Calu3 (cell line): ENCODE measurements around the gene C14orf39. TPM values are rescaled to one million over a fixed set of nuclear protein-coding genes. Genes with fewer than 3 reads are reported as not detected.
"Not testable (repeated sequence)": the region's sequence is repeated elsewhere in the genome, so short reads cannot be mapped to it uniquely, and the experiment has no call there.

ENCODE experiments used
- BruUV-seq: library from RNA; stranded (reverse); fragments of 400-500 nt; replicated peaks from 2 replicates; lab custom pipeline; 2021; lab: Mats Ljungman, UMichigan
- CTCF ChIA-PET: fragments of 300-600 bp; sonication (Branson Sonifier 250); formaldehyde crosslinking; loops from one replicate; lab custom pipeline; 2022; ENCODE audit warnings: antibody characterized with exemption; lab: Charles Lee
- DNase-seq: peaks from one replicate; pipeline ENCODE4 v3.0.0; 2022
- H3K27ac Mint-ChIP-seq: one replicate; pipeline ENCODE4 v1.8.0; 2022; ENCODE audit warnings: mixed read lengths; ENCODE audit not compliant: unreplicated experiment
- H3K27me3 Mint-ChIP-seq: one replicate; pipeline ENCODE4 v1.8.0; 2022; ENCODE audit warnings: mixed read lengths; ENCODE audit not compliant: unreplicated experiment
- H3K36me3 Mint-ChIP-seq: one replicate; pipeline ENCODE4 v1.8.0; 2022; ENCODE audit warnings: mild to moderate bottlenecking, moderate library complexity, mixed read lengths; ENCODE audit not compliant: insufficient read depth, unreplicated experiment
- H3K4me1 Mint-ChIP-seq: one replicate; pipeline ENCODE4 v1.8.0; 2022; ENCODE audit warnings: mild to moderate bottlenecking, low read depth, mixed read lengths; ENCODE audit not compliant: unreplicated experiment
- H3K4me3 Mint-ChIP-seq: one replicate; pipeline ENCODE4 v1.8.0; 2022; ENCODE audit warnings: mild to moderate bottlenecking, low read depth, moderate library complexity, mixed read lengths; ENCODE audit not compliant: unreplicated experiment
- H3K9me3 Mint-ChIP-seq: one replicate; pipeline ENCODE4 v1.8.0; 2022; ENCODE audit warnings: low read depth, mixed read lengths; ENCODE audit not compliant: unreplicated experiment
- intact Hi-C: fragments of 100-400 bp; cut with micrococcal nuclease; formaldehyde crosslinking; loops from one replicate; pipeline ENCODE4 v1.10.0; 2022; ENCODE audit not compliant: unreplicated experiment
- total RNA-seq: library from RNA; stranded (reverse); gene quantifications from 2 replicates; pipeline ENCODE4 v1.2.3, GENCODE V29; 2022
- TF ChIP-seq, protein P1 (sequence below): fragments of 200-600 bp; IDR thresholded peaks from one replicate; pipeline ENCODE4 v1.8.0; 2022; ENCODE audit warnings: antibody characterized with exemption; ENCODE audit not compliant: unreplicated experiment

Gene C14orf39
- total RNA-seq, 1 experiment from 2014 or later: not detected

DNA sequence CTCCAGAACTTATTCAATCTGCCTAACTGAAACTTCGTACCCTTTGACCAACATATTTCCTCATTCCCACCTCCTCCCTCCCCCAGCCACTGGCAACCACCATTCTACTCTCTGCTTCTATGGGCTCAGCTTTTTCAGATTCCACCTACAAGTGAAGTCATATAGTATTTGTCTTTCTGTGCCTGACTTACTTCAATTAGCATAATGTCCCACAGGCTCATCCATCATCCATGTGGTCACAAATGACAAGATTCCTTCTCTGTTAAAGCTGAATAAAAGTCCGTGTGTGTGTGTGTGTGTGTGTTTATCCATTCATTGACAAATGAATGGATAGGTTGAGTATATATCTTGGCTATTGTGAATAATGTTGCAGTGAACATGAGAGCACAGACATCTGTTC is 1.3 kb upstream of the C14orf39 start:
- DNase-seq: no peak
- Mint-ChIP-seq H3K27me3 (no peaks in the 10 kb centered on the region), H3K4me3 (no peak overlapping the region), H3K9me3 (no peaks in the 10 kb centered on the region), H3K36me3 (no peaks in the 10 kb centered on the region), H3K27ac (no peak overlapping the region), H3K4me1 (no peaks in the 10 kb centered on the region)
- intact Hi-C loops: no loop called here
- no TSS peak for BruUV-seq
- CTCF ChIA-PET: no interaction called here
- TF ChIP-seq, protein P1, sequence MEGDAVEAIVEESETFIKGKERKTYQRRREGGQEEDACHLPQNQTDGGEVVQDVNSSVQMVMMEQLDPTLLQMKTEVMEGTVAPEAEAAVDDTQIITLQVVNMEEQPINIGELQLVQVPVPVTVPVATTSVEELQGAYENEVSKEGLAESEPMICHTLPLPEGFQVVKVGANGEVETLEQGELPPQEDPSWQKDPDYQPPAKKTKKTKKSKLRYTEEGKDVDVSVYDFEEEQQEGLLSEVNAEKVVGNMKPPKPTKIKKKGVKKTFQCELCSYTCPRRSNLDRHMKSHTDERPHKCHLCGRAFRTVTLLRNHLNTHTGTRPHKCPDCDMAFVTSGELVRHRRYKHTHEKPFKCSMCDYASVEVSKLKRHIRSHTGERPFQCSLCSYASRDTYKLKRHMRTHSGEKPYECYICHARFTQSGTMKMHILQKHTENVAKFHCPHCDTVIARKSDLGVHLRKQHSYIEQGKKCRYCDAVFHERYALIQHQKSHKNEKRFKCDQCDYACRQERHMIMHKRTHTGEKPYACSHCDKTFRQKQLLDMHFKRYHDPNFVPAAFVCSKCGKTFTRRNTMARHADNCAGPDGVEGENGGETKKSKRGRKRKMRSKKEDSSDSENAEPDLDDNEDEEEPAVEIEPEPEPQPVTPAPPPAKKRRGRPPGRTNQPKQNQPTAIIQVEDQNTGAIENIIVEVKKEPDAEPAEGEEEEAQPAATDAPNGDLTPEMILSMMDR: no peak

DNA sequence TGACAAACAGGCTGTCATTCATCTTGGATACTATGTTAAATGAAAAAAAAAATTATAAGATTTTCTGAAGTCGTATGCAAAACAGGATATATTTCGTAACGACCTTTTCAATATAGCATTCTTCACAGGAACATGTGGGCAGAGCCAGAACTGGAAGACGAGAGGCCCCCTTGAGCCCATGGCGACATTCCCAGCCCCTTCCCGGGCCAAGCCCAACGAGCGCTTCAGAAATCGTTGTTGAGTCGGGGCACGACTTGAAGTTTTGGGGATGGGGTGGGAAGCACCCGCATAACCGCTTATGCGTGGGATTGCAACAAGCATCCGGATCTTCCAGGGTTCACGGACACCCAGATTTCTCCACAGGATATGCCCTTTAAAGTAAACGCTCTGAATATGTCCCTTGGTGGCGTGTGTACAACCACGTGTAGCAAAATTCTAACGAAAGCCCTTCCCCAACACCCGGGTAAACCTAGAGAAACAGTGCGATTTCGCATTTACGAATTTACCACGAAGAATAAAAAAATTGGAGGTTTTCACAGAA is 736 bp downstream of the C14orf39 start:
- BruUV-seq: no TSS peak
- no peak overlapping the region for H3K4me3 Mint-ChIP-seq
- intact Hi-C loops: no loop called here
- H3K27ac Mint-ChIP-seq: no peak overlapping the region
- no peaks in the 10 kb centered on the region for H3K27me3 Mint-ChIP-seq
- H3K36me3 Mint-ChIP-seq: no peaks in the 10 kb centered on the region
- TF ChIP-seq, protein P1: no peak
- DNase-seq: no peak
- H3K9me3 Mint-ChIP-seq: peaks cover 3% of the 10 kb centered on the region
- CTCF ChIA-PET: no interaction called here
- H3K4me1 Mint-ChIP-seq: no peaks in the 10 kb centered on the region

DNA sequence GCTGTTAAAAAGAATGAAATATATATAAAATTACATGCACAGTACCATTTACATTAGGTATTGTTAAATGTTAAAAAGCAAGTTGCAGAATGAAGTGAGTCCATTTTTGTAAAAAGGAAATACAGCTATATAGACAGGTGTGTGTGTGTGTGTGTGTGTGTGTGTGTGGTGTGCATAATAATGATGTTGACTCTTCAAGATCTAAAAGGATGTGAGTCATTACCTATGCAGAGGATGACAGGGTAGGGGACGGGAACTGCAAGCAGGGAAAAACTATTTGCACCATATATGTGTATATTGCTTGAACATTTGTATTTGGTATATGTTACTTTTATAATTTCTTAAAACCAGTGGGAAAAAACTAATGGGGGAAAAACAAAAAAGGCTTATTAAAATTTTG is 3.1 kb downstream of the C14orf39 start:
- CTCF ChIA-PET: no interaction called here

DNA sequence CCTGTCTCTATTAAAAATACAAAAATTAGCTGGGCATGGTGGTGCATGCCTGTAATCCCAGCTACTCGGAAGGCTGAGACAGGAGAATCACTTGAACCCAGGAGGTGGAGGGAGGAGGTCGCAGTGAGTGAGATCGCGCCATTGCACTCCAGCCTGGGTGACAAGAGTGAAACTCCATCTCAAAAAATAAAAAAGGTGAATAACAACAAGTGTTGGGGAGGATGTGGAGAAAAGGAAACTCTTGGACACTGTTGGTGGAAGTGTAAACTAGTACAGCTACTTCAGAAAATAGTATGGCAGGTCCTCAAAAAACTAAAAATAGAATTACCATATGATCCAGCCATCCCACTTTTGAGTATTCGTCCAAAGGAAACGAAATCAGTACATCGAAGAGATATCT is 5.6 kb downstream of the C14orf39 start:
- intact Hi-C loops, BruUV-seq, DNase-seq, CTCF ChIA-PET, H3K4me3 Mint-ChIP-seq, H3K36me3 Mint-ChIP-seq, H3K27ac Mint-ChIP-seq, H3K27me3 Mint-ChIP-seq, H3K9me3 Mint-ChIP-seq, H3K4me1 Mint-ChIP-seq: not testable (repeated sequence)

More for the DNA sequence above, 3.1 kb downstream of the C14orf39 start:
- H3K27me3 Mint-ChIP-seq: no peaks in the 10 kb centered on the region
- no TSS peak for BruUV-seq
- no peaks in the 10 kb centered on the region for H3K36me3 Mint-ChIP-seq
- intact Hi-C loops: no loop called here
- TF ChIP-seq, protein P1: no peak
- peaks cover 3% of the 10 kb centered on the region for H3K9me3 Mint-ChIP-seq
- H3K4me3 Mint-ChIP-seq: no peak overlapping the region
- H3K27ac Mint-ChIP-seq: no peak overlapping the region
- no peak for DNase-seq
- H3K4me1 Mint-ChIP-seq: no peaks in the 10 kb centered on the region

DNA sequence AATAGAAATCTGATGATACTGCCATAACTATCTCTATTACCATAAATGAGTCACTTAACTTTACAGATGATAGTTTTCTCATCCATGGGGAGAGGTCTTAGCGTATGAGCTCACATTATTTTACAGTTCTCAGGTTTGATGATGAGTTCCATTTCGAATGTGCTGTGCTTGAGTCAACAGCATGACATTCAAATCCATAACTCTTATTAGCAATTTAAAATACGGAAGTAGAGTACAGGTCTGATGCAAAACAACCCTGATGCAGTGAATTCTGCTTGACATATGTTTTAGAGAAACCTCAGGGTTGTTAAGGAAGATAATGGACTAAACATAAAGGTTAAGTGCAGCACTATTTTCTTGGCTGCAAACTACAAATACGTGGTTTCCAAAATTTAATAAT is 30.0 kb downstream of the C14orf39 start:
- H3K27me3 Mint-ChIP-seq: no peaks in the 10 kb centered on the region
- TF ChIP-seq, protein P1: no peak
- no peak for DNase-seq
- no TSS peak for BruUV-seq
- intact Hi-C loops: no loop called here
- H3K36me3 Mint-ChIP-seq: no peaks in the 10 kb centered on the region
- no peak overlapping the region for H3K4me3 Mint-ChIP-seq
- CTCF ChIA-PET: no interaction called here
- H3K27ac Mint-ChIP-seq: no peak overlapping the region
- H3K4me1 Mint-ChIP-seq: no peaks in the 10 kb centered on the region
- H3K9me3 Mint-ChIP-seq: no peaks in the 10 kb centered on the region
